ENCODE results near the gene COLQ.

COLQ gene

DNA sequence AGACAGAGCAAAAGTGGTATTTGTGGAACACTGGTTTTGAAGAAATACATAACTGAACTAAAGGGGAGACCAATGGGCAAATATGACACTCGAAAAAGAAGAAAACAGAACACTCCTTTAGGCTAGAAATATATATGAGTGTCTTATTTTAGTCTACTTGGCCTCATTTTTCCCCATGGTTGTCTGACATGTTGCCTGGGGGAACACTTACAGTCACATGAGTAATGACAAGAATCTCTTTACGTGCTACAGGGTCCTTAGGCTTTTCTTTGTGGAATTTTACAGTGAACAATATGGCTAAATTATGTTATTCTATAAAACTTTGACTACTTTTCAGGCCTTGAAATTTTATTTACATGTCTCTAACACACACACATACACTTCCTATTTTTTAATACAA lies 111.7 kb downstream of the COLQ start:
- Histone ChIP-seq H3K9ac (ENCODE audit: low read depth in 1 of 2, low read length in 2 of 2) (no peak overlapping the region), H3K27me3 (ENCODE audit: control insufficient read depth in 2 of 2, insufficient read depth in 2 of 2, low read length in 2 of 2) (no peaks in the 10 kb centered on the region), H3K4me1 (ENCODE audit: control insufficient read depth in 2 of 2, insufficient read depth in 2 of 2, low read length in 2 of 2) (peaks cover 0 to 2% of the 10 kb centered on the region in 2 donors), H3K27ac (ENCODE audit: low read depth in 2 of 2, low read length in 2 of 2) (no peak overlapping the region), H3K36me3 (ENCODE audit: control insufficient read depth in 2 of 2, insufficient read depth in 2 of 2, low read length in 2 of 2) (peaks cover 18% of the 10 kb centered on the region in 2 donors), H3K9me3 (ENCODE audit: control insufficient read depth in 2 of 2, low read length in 2 of 2) (no peaks in the 10 kb centered on the region), H3K4me3 (ENCODE audit: low read length in 2 of 2) (no peak overlapping the region)

DNA sequence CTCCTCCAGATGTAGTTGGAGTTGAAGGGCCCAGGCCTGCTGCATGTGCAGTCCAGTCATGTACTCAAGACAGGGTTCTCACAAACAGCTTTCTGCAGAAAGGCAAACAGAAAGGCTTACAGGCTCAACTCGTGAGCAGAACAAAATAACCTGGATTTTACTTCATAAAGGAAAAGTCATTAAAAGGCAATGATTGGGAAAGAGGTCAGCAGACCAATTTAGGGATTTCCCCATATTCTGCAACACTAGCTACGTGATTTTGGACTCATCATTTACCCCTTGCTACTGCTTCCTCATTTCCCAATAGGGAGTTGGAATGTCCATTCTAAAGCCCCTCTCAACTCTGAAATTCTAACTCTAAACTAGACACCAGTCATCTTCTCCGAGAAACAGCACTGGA lies 112.3 kb downstream of the COLQ start:
- Histone ChIP-seq H3K4me1 (ENCODE audit: control insufficient read depth in 2 of 2, insufficient read depth in 2 of 2, low read length in 2 of 2) (peaks cover 0 to 2% of the 10 kb centered on the region in 2 donors), H3K4me3 (ENCODE audit: low read length in 2 of 2) (no peak overlapping the region), H3K27me3 (ENCODE audit: control insufficient read depth in 2 of 2, insufficient read depth in 2 of 2, low read length in 2 of 2) (no peaks in the 10 kb centered on the region), H3K27ac (ENCODE audit: low read depth in 2 of 2, low read length in 2 of 2) (no peak overlapping the region), H3K9ac (ENCODE audit: low read depth in 1 of 2, low read length in 2 of 2) (no peak overlapping the region), H3K9me3 (ENCODE audit: control insufficient read depth in 2 of 2, low read length in 2 of 2) (no peaks in the 10 kb centered on the region), H3K36me3 (ENCODE audit: control insufficient read depth in 2 of 2, insufficient read depth in 2 of 2, low read length in 2 of 2) (peaks cover 15 to 18% of the 10 kb centered on the region in 2 donors)

DNA sequence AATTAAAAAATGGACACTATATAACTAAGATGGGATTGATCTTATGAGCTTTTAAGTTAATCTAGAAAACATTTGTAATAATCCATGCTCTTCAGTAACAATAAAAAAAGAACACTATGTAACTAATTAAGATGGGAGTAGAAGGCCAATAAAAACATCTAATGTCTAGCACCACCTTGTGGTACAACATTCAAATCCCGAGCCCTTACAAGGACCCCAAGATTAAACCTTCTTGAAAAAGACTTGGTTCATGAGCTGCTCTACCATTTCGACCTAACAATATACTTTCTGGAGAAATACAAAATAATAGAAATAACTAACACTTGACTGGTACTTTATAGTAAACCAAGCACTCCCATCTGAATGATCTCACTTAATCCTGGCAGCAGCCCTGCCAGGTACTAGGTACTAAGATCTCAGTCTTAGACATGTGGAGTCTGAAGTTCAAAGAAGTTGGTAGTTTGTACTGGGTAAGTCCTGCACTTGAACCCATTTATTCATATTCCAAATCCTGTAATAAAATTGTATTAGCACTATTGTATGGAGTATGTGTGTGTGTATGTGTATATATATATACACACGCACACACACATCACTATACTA lies 116.0 kb downstream of the COLQ start:
- Histone ChIP-seq H3K9me3 (ENCODE audit: control insufficient read depth in 2 of 2, low read length in 2 of 2) (no peaks in the 10 kb centered on the region), H3K9ac (ENCODE audit: low read depth in 1 of 2, low read length in 2 of 2) (no peak overlapping the region), H3K4me3 (ENCODE audit: low read length in 2 of 2) (no peak overlapping the region), H3K27me3 (ENCODE audit: control insufficient read depth in 2 of 2, insufficient read depth in 2 of 2, low read length in 2 of 2) (no peaks in the 10 kb centered on the region), H3K4me1 (ENCODE audit: control insufficient read depth in 2 of 2, insufficient read depth in 2 of 2, low read length in 2 of 2) (peaks cover 0 to 2% of the 10 kb centered on the region in 2 donors), H3K36me3 (ENCODE audit: control insufficient read depth in 2 of 2, insufficient read depth in 2 of 2, low read length in 2 of 2) (peaks cover 2 to 4% of the 10 kb centered on the region in 2 donors), H3K27ac (ENCODE audit: low read depth in 2 of 2, low read length in 2 of 2) (no peak overlapping the region)

DNA sequence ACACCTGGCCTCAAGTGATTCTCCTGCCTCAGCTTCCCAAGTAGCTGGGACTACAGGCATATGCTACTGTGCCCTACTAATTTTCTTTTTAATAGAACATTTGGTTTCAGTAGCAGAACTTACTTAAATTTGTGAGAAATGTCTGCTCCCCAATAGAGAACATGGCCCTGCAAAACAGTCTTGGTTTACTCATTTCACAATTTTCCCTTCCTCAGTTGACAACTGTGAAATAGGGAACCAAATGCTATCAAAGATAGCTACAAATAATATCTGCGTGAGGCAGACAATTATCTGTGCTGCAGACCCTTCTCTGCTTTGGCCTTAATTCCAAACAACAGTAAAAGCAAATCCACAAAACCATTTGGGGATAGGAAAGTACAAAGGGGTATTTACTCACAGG lies 116.7 kb downstream of the COLQ start:
- Histone ChIP-seq H3K27me3 (ENCODE audit: control insufficient read depth in 2 of 2, insufficient read depth in 2 of 2, low read length in 2 of 2) (no peaks in the 10 kb centered on the region), H3K36me3 (ENCODE audit: control insufficient read depth in 2 of 2, insufficient read depth in 2 of 2, low read length in 2 of 2) (peaks cover 0 to 1% of the 10 kb centered on the region in 2 donors), H3K9me3 (ENCODE audit: control insufficient read depth in 2 of 2, low read length in 2 of 2) (no peaks in the 10 kb centered on the region), H3K9ac (ENCODE audit: low read depth in 1 of 2, low read length in 2 of 2) (no peak overlapping the region), H3K4me3 (ENCODE audit: low read length in 2 of 2) (no peak overlapping the region), H3K4me1 (ENCODE audit: control insufficient read depth in 2 of 2, insufficient read depth in 2 of 2, low read length in 2 of 2) (peaks cover 0 to 2% of the 10 kb centered on the region in 2 donors), H3K27ac (ENCODE audit: low read depth in 2 of 2, low read length in 2 of 2) (no peak overlapping the region)

DNA sequence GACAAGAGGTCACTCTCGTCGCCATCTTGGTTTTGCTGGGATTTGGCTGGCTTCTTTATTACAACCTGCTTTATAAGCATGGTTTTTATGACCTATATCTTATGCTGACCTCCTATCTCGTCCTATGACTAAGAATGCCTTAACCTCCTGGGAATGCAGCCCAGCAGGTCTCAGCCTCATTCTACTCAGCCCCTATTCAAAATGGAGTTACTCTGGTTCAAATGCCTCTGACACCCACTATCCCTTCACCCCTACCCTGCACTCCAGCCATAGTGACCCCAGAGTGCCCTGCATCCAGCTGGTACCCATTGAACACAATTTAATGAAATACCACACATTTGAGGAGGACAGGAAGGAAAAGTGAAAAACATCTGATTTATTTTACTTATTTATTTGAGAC lies 117.5 kb downstream of the COLQ start:
- H3K27ac ChIP-seq (ENCODE audit: low read depth in 2 of 2, low read length in 2 of 2): no peak overlapping the region
- H3K9me3 ChIP-seq (ENCODE audit: control insufficient read depth in 2 of 2, low read length in 2 of 2): no peaks in the 10 kb centered on the region
- peaks cover 0 to 2% of the 10 kb centered on the region in 2 donors for H3K4me1 ChIP-seq (ENCODE audit: control insufficient read depth in 2 of 2, insufficient read depth in 2 of 2, low read length in 2 of 2)
- H3K4me3 ChIP-seq (ENCODE audit: low read length in 2 of 2): no peak overlapping the region
- H3K9ac ChIP-seq (ENCODE audit: low read depth in 1 of 2, low read length in 2 of 2): no peak overlapping the region
- no peaks in the 10 kb centered on the region for H3K27me3 ChIP-seq (ENCODE audit: control insufficient read depth in 2 of 2, insufficient read depth in 2 of 2, low read length in 2 of 2)
- no peaks in the 10 kb centered on the region for H3K36me3 ChIP-seq (ENCODE audit: control insufficient read depth in 2 of 2, insufficient read depth in 2 of 2, low read length in 2 of 2)

DNA sequence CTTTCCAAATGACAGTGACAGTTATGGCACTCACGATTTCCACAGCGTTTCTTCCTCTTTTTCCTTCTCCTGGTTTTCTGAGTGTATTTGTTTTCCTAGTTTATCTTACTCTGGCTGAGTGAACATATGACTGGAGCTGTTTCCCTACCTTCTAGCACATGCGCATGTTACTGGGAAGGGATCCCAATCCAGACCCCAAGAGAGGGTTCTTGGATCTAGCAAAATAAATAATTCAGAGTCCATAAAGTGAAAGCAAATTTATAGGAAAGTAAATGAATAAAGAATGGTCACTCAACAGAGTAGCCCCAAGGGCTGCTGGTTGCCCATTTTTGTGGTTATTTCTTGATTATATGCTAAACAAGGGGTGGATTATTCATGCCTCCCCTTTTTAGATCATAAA lies 118.0 kb downstream of the COLQ start:
- H3K9ac ChIP-seq (ENCODE audit: low read depth in 1 of 2, low read length in 2 of 2): no peak overlapping the region
- no peak overlapping the region for H3K4me3 ChIP-seq (ENCODE audit: low read length in 2 of 2)
- H3K9me3 ChIP-seq (ENCODE audit: control insufficient read depth in 2 of 2, low read length in 2 of 2): no peaks in the 10 kb centered on the region
- H3K27me3 ChIP-seq (ENCODE audit: control insufficient read depth in 2 of 2, insufficient read depth in 2 of 2, low read length in 2 of 2): no peaks in the 10 kb centered on the region
- H3K4me1 ChIP-seq (ENCODE audit: control insufficient read depth in 2 of 2, insufficient read depth in 2 of 2, low read length in 2 of 2): peaks cover 0 to 2% of the 10 kb centered on the region in 2 donors
- no peaks in the 10 kb centered on the region for H3K36me3 ChIP-seq (ENCODE audit: control insufficient read depth in 2 of 2, insufficient read depth in 2 of 2, low read length in 2 of 2)
- no peak overlapping the region for H3K27ac ChIP-seq (ENCODE audit: low read depth in 2 of 2, low read length in 2 of 2)

DNA sequence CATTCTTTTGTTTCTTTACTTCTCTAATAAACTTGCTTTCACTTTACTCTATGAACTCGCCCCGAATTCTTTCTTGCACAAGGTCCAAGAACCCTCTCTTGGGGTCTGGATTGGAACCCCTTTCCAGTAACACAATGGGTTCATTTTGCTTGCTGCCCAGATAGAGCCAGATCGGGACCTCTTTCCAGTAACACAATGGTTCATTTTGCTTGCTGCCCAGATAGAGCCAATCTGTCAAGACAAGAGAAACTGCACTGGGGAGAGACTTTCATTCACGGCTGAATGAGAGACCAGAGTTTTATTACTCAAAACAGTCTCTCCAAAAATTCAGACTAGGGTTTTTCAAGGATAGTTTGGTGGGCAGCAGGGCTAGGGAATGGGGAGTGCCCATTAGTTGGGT lies 119.6 kb downstream of the COLQ start:
- Histone ChIP-seq H3K9ac (ENCODE audit: low read depth in 1 of 2, low read length in 2 of 2) (no peak overlapping the region), H3K36me3 (ENCODE audit: control insufficient read depth in 2 of 2, insufficient read depth in 2 of 2, low read length in 2 of 2) (no peaks in the 10 kb centered on the region), H3K4me1 (ENCODE audit: control insufficient read depth in 2 of 2, insufficient read depth in 2 of 2, low read length in 2 of 2) (peaks cover 0 to 2% of the 10 kb centered on the region in 2 donors), H3K9me3 (ENCODE audit: control insufficient read depth in 2 of 2, low read length in 2 of 2) (no peaks in the 10 kb centered on the region), H3K27me3 (ENCODE audit: control insufficient read depth in 2 of 2, insufficient read depth in 2 of 2, low read length in 2 of 2) (no peaks in the 10 kb centered on the region), H3K27ac (ENCODE audit: low read depth in 2 of 2, low read length in 2 of 2) (no peak overlapping the region), H3K4me3 (ENCODE audit: low read length in 2 of 2) (no peak overlapping the region)

All from mucosa of rectum (tissue), 2 donors.